IMR-90 (cell line): Measurements from ENCODE around the gene RTL1. TPM values are rescaled to one million over a fixed set of nuclear protein-coding genes. Genes with fewer than 3 reads are reported as not detected.

Experiments used
- CTCF ChIP-seq: conservative IDR thresholded peaks from 2 replicates; pipeline ENCODE4 v1.5.1; 2012; ENCODE audit warnings: mild to moderate bottlenecking, low read depth, low read length, improper control_type of control experiment
- polyA plus RNA-seq, 3 experiments: library from polyadenylated mRNA; depleted of rRNA; stranded (reverse); fragments of >200 nt; gene quantifications; 2 replicates each; pipeline ENCODE4 v1.2.3, GENCODE V29; 2012; ENCODE audit warnings: low replicate concordance in 1 of 3
- total RNA-seq: library from RNA; depleted of rRNA; stranded (reverse); fragments of >200 nt; gene quantifications from 2 replicates; pipeline ENCODE4 v1.2.3, GENCODE V29; 2012

The RTL1 gene
- total and polyA plus RNA-seq, 2 of the 4 experiments (the other 2 are of a cell fraction) = not detected

GRCh38 chr14:100899884-100900771 lies 3.4 kb downstream of the RTL1 start (continued):
- TF ChIP-seq CTCF = no peak
